Progenitor cell of endocrine pancreas (in vitro differentiated cells): ENCODE results near the gene MT1A. TPM values are rescaled to one million over a fixed set of nuclear protein-coding genes. Genes with fewer than 3 reads are reported as not detected.
"Not testable (repeated sequence)": the region's sequence is repeated elsewhere in the genome, so short reads cannot be mapped to it uniquely, and the experiment has no call there.

Experiments
- DNase-seq: peaks from one replicate; pipeline ENCODE4 v3.0.0; 2021; ENCODE audit warnings: low spot score; ENCODE audit not compliant: unreplicated experiment
- H3K27ac Mint-ChIP-seq: 2 replicates; pipeline ENCODE4 v1.8.0; 2021; ENCODE audit warnings: mild to moderate bottlenecking, moderate library complexity, mixed read lengths
- H3K27me3 Mint-ChIP-seq: 2 replicates; pipeline ENCODE4 v1.8.0; 2021; ENCODE audit warnings: mixed read lengths
- H3K36me3 Mint-ChIP-seq: 2 replicates; pipeline ENCODE4 v1.8.0; 2022; ENCODE audit warnings: mixed read lengths; ENCODE audit not compliant: insufficient read depth
- H3K4me1 Mint-ChIP-seq: 2 replicates; pipeline ENCODE4 v1.8.0; 2021; ENCODE audit warnings: low read depth, mixed read lengths
- H3K4me3 Mint-ChIP-seq: 2 replicates; pipeline ENCODE4 v1.8.0; 2021; ENCODE audit warnings: low read depth, mild to moderate bottlenecking, moderate library complexity, mixed read lengths
- H3K9me3 Mint-ChIP-seq: 2 replicates; pipeline ENCODE4 v1.8.0; 2021; ENCODE audit warnings: low read depth, mixed read lengths
- CTCF ChIP-seq: fragments of 200-600 bp; sonication (generic); IDR thresholded peaks from one replicate; pipeline ENCODE4 v1.5.0; 2021; ENCODE audit warnings: antibody characterized with exemption, mild to moderate bottlenecking; ENCODE audit not compliant: unreplicated experiment
- total RNA-seq: library from RNA; stranded (reverse); gene quantifications from 2 replicates; pipeline ENCODE4 v1.2.1, GENCODE V29; 2021

Gene MT1A
- total RNA-seq, 1 donor from 2014 or later = not detected

- H3K4me3 Mint-ChIP-seq = no peak overlapping the region
- H3K27ac Mint-ChIP-seq = no peak overlapping the region
- DNase-seq = no peak
- peaks cover 5% of the 10 kb centered on the region for H3K4me1 Mint-ChIP-seq
- no peaks in the 10 kb centered on the region for H3K9me3 Mint-ChIP-seq
- no peaks in the 10 kb centered on the region for H3K36me3 Mint-ChIP-seq
- no peak for TF ChIP-seq CTCF
- peaks cover 87% of the 10 kb centered on the region for H3K27me3 Mint-ChIP-seq
Observed at GRCh38 chr16:56616608-56617211, 21.8 kb upstream of the MT1A start.

- no peak for TF ChIP-seq CTCF
- peak; percentile 26 for DNase-seq
- Mint-ChIP-seq H3K36me3 (no peaks in the 10 kb centered on the region), H3K4me3 (peak overlapping the region; percentile 45), H3K27me3 (peaks cover 91% of the 10 kb centered on the region), H3K27ac (no peak overlapping the region), H3K9me3 (no peaks in the 10 kb centered on the region), H3K4me1 (peaks cover 5% of the 10 kb centered on the region)
Observed at GRCh38 chr16:56617212-56618085, 21.0 kb upstream of the MT1A start.

GRCh38 chr16:56618138-56618537, 20.3 kb upstream of the MT1A start:
- TF ChIP-seq CTCF = no peak
- H3K27me3 Mint-ChIP-seq = peaks cover 94% of the 10 kb centered on the region
- no peak overlapping the region for H3K27ac Mint-ChIP-seq
- no peak overlapping the region for H3K4me3 Mint-ChIP-seq
- no peak for DNase-seq
- no peaks in the 10 kb centered on the region for H3K9me3 Mint-ChIP-seq
- no peaks in the 10 kb centered on the region for H3K36me3 Mint-ChIP-seq
- H3K4me1 Mint-ChIP-seq = peaks cover 5% of the 10 kb centered on the region

- peaks cover 92% of the 10 kb centered on the region for H3K27me3 Mint-ChIP-seq
- peaks cover 7% of the 10 kb centered on the region for H3K4me1 Mint-ChIP-seq
- no peak overlapping the region for H3K27ac Mint-ChIP-seq
- no peak overlapping the region for H3K4me3 Mint-ChIP-seq
- H3K9me3 Mint-ChIP-seq = no peaks in the 10 kb centered on the region
- DNase-seq = no peak
- TF ChIP-seq CTCF = no peak
- H3K36me3 Mint-ChIP-seq = no peaks in the 10 kb centered on the region
Observed at GRCh38 chr16:56620339-56620897, 18.0 kb upstream of the MT1A start.

- H3K27me3 Mint-ChIP-seq = peaks cover 94% of the 10 kb centered on the region
- not testable (repeated sequence) for H3K4me1 Mint-ChIP-seq, H3K27ac Mint-ChIP-seq, H3K4me3 Mint-ChIP-seq, H3K36me3 Mint-ChIP-seq, H3K9me3 Mint-ChIP-seq, DNase-seq
Observed at GRCh38 chr16:56621665-56622445, 16.6 kb upstream of the MT1A start.

GRCh38 chr16:56623184-56623583, 15.3 kb upstream of the MT1A start:
- H3K36me3 Mint-ChIP-seq, DNase-seq, H3K9me3 Mint-ChIP-seq, H3K27ac Mint-ChIP-seq, H3K4me1 Mint-ChIP-seq, H3K4me3 Mint-ChIP-seq: not testable (repeated sequence)
- peaks cover 87% of the 10 kb centered on the region for H3K27me3 Mint-ChIP-seq
